A549 (cell line): ENCODE results near the gene IL22RA2. TPM values are rescaled to one million over a fixed set of nuclear protein-coding genes. Genes with fewer than 3 reads are reported as not detected.

ENCODE experiments used
- ATAC-seq, 2 experiments: fragments of 200-7000 bp in 1 of 2; fragments of >200 bp in 1 of 2; cut with Nextera tagmentation in 1 of 2; cut with Tn5 transposase in 1 of 2; 3 replicates each; pipeline versions ENCODE4 v1.8.0 to v1.9.1; 2018 to 2020; ENCODE audit warnings: mild to moderate bottlenecking in 1 of 2, moderate library complexity in 1 of 2
- CTCF ChIA-PET: fragments of 300-600 bp; sonication (Branson Sonifier 250); formaldehyde crosslinking; extraction: SDS; loops from one replicate; lab custom pipeline; 2021; ENCODE audit warnings: antibody characterized with exemption, inconsistent platforms; lab: Yijun Ruan, JAX
- POLR2A ChIA-PET: fragments of 350-600 bp; formaldehyde crosslinking; extraction: SDS; loops from one replicate; lab custom pipeline; 2021; ENCODE audit warnings: antibody characterized with exemption, inconsistent platforms; lab: Yijun Ruan, JAX
- DNase-seq, 2 experiments: peaks; one replicate each; pipeline versions ENCODE4 v3.0.0 to v3.0.0-alpha.2; 2011 to 2016; ENCODE audit warnings: low read depth in 1 of 2, low spot score in 1 of 2
- FAIRE-seq: peaks from 2 replicates; lab custom pipeline; 2011; peaks lifted over from hg19 to GRCh38; lab: Jason Lieb, UNC
- H3K27ac ChIP-seq, 2 experiments: fragments of >200 bp; sonication (Bioruptor Twin); formaldehyde crosslinking; 3 replicates each; pipeline ENCODE4 v1.5.1; 2016 to 2017
- H3K4me1 ChIP-seq: fragments of >200 bp; sonication (Bioruptor Twin); formaldehyde crosslinking; 3 replicates; pipeline ENCODE4 v1.6.1; 2016
- H3K4me2 ChIP-seq: fragments of >200 bp; sonication (Bioruptor Twin); formaldehyde crosslinking; 3 replicates; pipeline ENCODE4 v1.6.1; 2016
- H3K4me3 ChIP-seq: fragments of >200 bp; sonication (Bioruptor Twin); formaldehyde crosslinking; 3 replicates; pipeline ENCODE4 v1.5.1; 2016
- H3K9me3 ChIP-seq: fragments of >200 bp; sonication (Bioruptor Twin); formaldehyde crosslinking; 3 replicates; pipeline ENCODE4 v1.6.1; 2016
- ATOH8 ChIP-seq: fragments of 250-450 bp; sonication (Bioruptor Pico); IDR thresholded peaks from 2 replicates; pipeline ENCODE4 v1.5.0; 2020; ENCODE audit warnings: low read depth, mild to moderate bottlenecking, moderate library complexity
- BHLHE40 ChIP-seq: IDR thresholded peaks from 2 replicates; pipeline ENCODE4 v1.6.1; 2012; ENCODE audit warnings: low read depth, low read length, inconsistent platforms
- CBX2 ChIP-seq: fragments of 200-600 bp; sonication (generic); IDR thresholded peaks from 2 replicates; pipeline ENCODE4 v1.6.1; 2016; ENCODE audit warnings: low read depth, mild to moderate bottlenecking, borderline replicate concordance
- CTCF ChIP-seq: fragments of >200 bp; sonication (Bioruptor Twin); formaldehyde crosslinking; IDR thresholded peaks from 3 replicates; pipeline ENCODE4 v1.5.1; 2016
- ELK1 ChIP-seq: fragments of 150-350 bp; IDR thresholded peaks from 2 replicates; pipeline ENCODE4 v1.6.1; 2014; ENCODE audit warnings: low read depth, mild to moderate bottlenecking, low read length
- EP300 ChIP-seq, 2 experiments: fragments of >200 bp; sonication (Bioruptor Twin); formaldehyde crosslinking; IDR thresholded peaks; 2 replicates in 1 of 2; 3 replicates in 1 of 2; pipeline ENCODE4 v1.6.1; 2016 to 2017
- ESRRA ChIP-seq: fragments of 150-350 bp; IDR thresholded peaks from 2 replicates; pipeline ENCODE4 v1.6.1; 2014; ENCODE audit warnings: mild to moderate bottlenecking, low read length, borderline replicate concordance
- FOXS1 ChIP-seq: fragments of 250-450 bp; sonication (Bioruptor Pico); IDR thresholded peaks from 2 replicates; pipeline ENCODE4 v1.5.0; 2020; ENCODE audit warnings: mild to moderate bottlenecking, moderate library complexity
- GATA3 ChIP-seq: IDR thresholded peaks from 2 replicates; pipeline ENCODE4 v1.6.1; 2012; ENCODE audit warnings: borderline replicate concordance
- HES2 ChIP-seq: fragments of >200 bp; sonication (Bioruptor Twin); formaldehyde crosslinking; IDR thresholded peaks from 2 replicates; pipeline ENCODE4 v1.6.1; 2016
- HOXA7 ChIP-seq: fragments of 250-450 bp; sonication (Bioruptor Pico); IDR thresholded peaks from 2 replicates; pipeline ENCODE4 v1.5.0; 2020; ENCODE audit warnings: mild to moderate bottlenecking, moderate library complexity
- HOXB13 ChIP-seq: fragments of 250-450 bp; sonication (Bioruptor Pico); IDR thresholded peaks from 2 replicates; pipeline ENCODE4 v1.5.0; 2020; ENCODE audit warnings: low read depth, mild to moderate bottlenecking, moderate library complexity
- MAFK ChIP-seq: fragments of 450-650 bp; IDR thresholded peaks from 2 replicates; pipeline ENCODE4 v1.6.1; 2014; ENCODE audit not compliant: partially characterized antibody
- NFE2L2 ChIP-seq: fragments of 150-350 bp; conservative IDR thresholded peaks from 2 replicates; pipeline ENCODE4 v1.6.1; 2014; ENCODE audit warnings: low read length
- NR3C1 ChIP-seq: fragments of >200 bp; sonication (Bioruptor Twin); formaldehyde crosslinking; IDR thresholded peaks from 3 replicates; pipeline ENCODE4 v1.6.1; 2017
- PHF8 ChIP-seq: fragments of 200-600 bp; sonication (generic); IDR thresholded peaks from 2 replicates; pipeline ENCODE4 v1.6.1; 2016; ENCODE audit warnings: low read depth, mild to moderate bottlenecking, antibody characterized with exemption, moderate library complexity, borderline replicate concordance
- POLR2A ChIP-seq: IDR thresholded peaks from 2 replicates; pipeline ENCODE4 v1.6.1; 2012; ENCODE audit warnings: mild to moderate bottlenecking, low read length
- RCOR1 ChIP-seq: fragments of 150-350 bp; IDR thresholded peaks from 2 replicates; pipeline ENCODE4 v1.6.1; 2014; ENCODE audit warnings: antibody characterized with exemption, low read length, low read depth
- RNF2 ChIP-seq: fragments of 200-600 bp; sonication (generic); IDR thresholded peaks from 2 replicates; pipeline ENCODE4 v1.6.1; 2016; ENCODE audit warnings: low read depth, mild to moderate bottlenecking, antibody characterized with exemption, moderate library complexity, borderline replicate concordance
- SREBF2 ChIP-seq: fragments of 450-650 bp; IDR thresholded peaks from 2 replicates; pipeline ENCODE4 v1.6.1; 2014; ENCODE audit warnings: mild to moderate bottlenecking, moderate library complexity
- TFCP2L1 ChIP-seq: fragments of 250-450 bp; sonication (Bioruptor Pico); IDR thresholded peaks from 2 replicates; pipeline ENCODE4 v1.5.0; 2021; ENCODE audit warnings: mild to moderate bottlenecking
- TP53 ChIP-seq: fragments of 250-450 bp; sonication (Bioruptor Pico); IDR thresholded peaks from 2 replicates; pipeline ENCODE4 v1.5.0; 2021; ENCODE audit warnings: mild to moderate bottlenecking, moderate library complexity
- ZC3H11A ChIP-seq: fragments of 450-650 bp; IDR thresholded peaks from 2 replicates; pipeline ENCODE4 v1.6.1; 2014; ENCODE audit warnings: antibody characterized with exemption, mild to moderate bottlenecking
- ZNF302 ChIP-seq: fragments of 250-450 bp; sonication (Bioruptor Pico); IDR thresholded peaks from 2 replicates; pipeline ENCODE4 v1.9.0; 2021; ENCODE audit warnings: inconsistent platforms, mild to moderate bottlenecking, moderate library complexity
- WGBS: methylation state at CpG from one replicate; pipeline ENCODE4 v1.1.6; 2017; ENCODE audit errors: missing lambda C conversion rate; 5-methylcytosine and 5-hydroxymethylcytosine counted together
- polyA plus RNA-seq, 4 experiments: library from polyadenylated mRNA; depleted of rRNA in 3 of 4; stranded (reverse); fragments of >200 nt; fragmentation: RNase III in 1 of 4; extraction: RNeasy Plus Mini Kit Qiagen cat#74134 plus additional on column Dnase treatment in 1 of 4; gene quantifications; 2 replicates in 3 of 4; 3 replicates in 1 of 4; pipeline ENCODE4 v1.2.3, GENCODE V29; 2011 to 2017

Gene IL22RA2
- polyA plus RNA-seq, 2 of the 4 experiments (the other 2 are of a cell fraction), result not detected

- no peak overlapping the region for H3K4me2 ChIP-seq
- ATAC-seq (no peak), DNase-seq (no peak), FAIRE-seq (no peak)
- H3K4me3 ChIP-seq, result no peak overlapping the region
- ChIA-PET POLR2A (no interaction called here), CTCF (no interaction called here)
- H3K27ac ChIP-seq, result no peak overlapping the region
- H3K4me1 ChIP-seq, result no peaks in the 10 kb centered on the region
- H3K9me3 ChIP-seq, result no peaks in the 10 kb centered on the region; the same call in 2 of the 3 replicates
- 30% methylated on average over 3 of the region's 3 CpGs for WGBS
- TF ChIP-seq FOXS1 (CRISPR knock-in tag), result no peak
These were observed 68.5 kb downstream of the IL22RA2 start for GRCh38 chr6:137104926-137105325.

GRCh38 chr6:137102851-137103492 lies 70.5 kb downstream of the IL22RA2 start:
- CTCF ChIA-PET, result interaction anchor here (1.6 kb wide), 1 partner anchor 9 kb away, joined by 4 read pairs; no protein-coding TSS in a partner anchor

GRCh38 chr6:137102050-137102848 lies 71.2 kb downstream of the IL22RA2 start:
- no peak for ATAC-seq

More at GRCh38 chr6:137102851-137103492, 70.5 kb downstream of the IL22RA2 start:
- H3K27ac ChIP-seq, result no peak overlapping the region
- no peak overlapping the region for H3K4me2 ChIP-seq
- H3K4me3 ChIP-seq, result no peak overlapping the region
- no peaks in the 10 kb centered on the region for H3K9me3 ChIP-seq
- POLR2A ChIA-PET, result no interaction called here
- H3K4me1 ChIP-seq, result no peaks in the 10 kb centered on the region
- FAIRE-seq (no peak), ATAC-seq (no peak), DNase-seq (no peak)
- TF ChIP-seq TP53 (CRISPR knock-in tag) (no peak), BHLHE40 (no peak), ZC3H11A (no peak), ELK1 (no peak), NR3C1 (no peak), HOXB13 (CRISPR knock-in tag) (no peak), HOXA7 (CRISPR knock-in tag) (no peak), CBX2 (no peak), PHF8 (no peak), TFCP2L1 (CRISPR knock-in tag) (no peak), ATOH8 (CRISPR knock-in tag) (no peak), RCOR1 (no peak)

GRCh38 chr6:137099689-137100403 lies 73.6 kb downstream of the IL22RA2 start:
- ChIA-PET CTCF (interaction anchor here (0.6 to 1.0 kb wide), 2 partner anchors 214 to 262 kb away, joined by 3 read pairs; no protein-coding TSS in a partner anchor), POLR2A (no interaction called here)
- H3K9me3 ChIP-seq, result no peaks in the 10 kb centered on the region
- H3K4me3 ChIP-seq, result no peak overlapping the region
- H3K27ac ChIP-seq, result no peak overlapping the region
- no peak for DNase-seq
- no peak overlapping the region for H3K4me2 ChIP-seq
- H3K4me1 ChIP-seq, result no peaks in the 10 kb centered on the region
- TF ChIP-seq ZNF302, result no peak
- no peak for TF ChIP-seq FOXS1 (CRISPR knock-in tag)
- no peak for TF ChIP-seq MAFK
- no peak for TF ChIP-seq SREBF2
- TF ChIP-seq ESRRA, result no peak
- no peak for TF ChIP-seq POLR2A
- TF ChIP-seq CTCF, result no peak
- no peak for TF ChIP-seq HES2
- TF ChIP-seq NFE2L2, result no peak
- no peak for FAIRE-seq
- ATAC-seq, result no peak
- 76% methylated on average over 8 of the region's 8 CpGs for WGBS

More at GRCh38 chr6:137102050-137102848, 71.2 kb downstream of the IL22RA2 start:
- FAIRE-seq (no peak), DNase-seq (no peak)
- no peak overlapping the region for H3K4me3 ChIP-seq
- no peaks in the 10 kb centered on the region for H3K9me3 ChIP-seq
- CTCF ChIA-PET, result interaction anchor here (1.6 kb wide), 1 partner anchor 8 kb away, joined by 4 read pairs; no protein-coding TSS in a partner anchor
- WGBS, result 63% methylated on average over 3 of the region's 3 CpGs
- TF ChIP-seq NR3C1, result no peak
- no peak for TF ChIP-seq EP300 (IDR thresholded peaks at IDR 0.05)
- no peak for TF ChIP-seq RNF2
- TF ChIP-seq GATA3, result no peak
- no peak overlapping the region for H3K27ac ChIP-seq
- POLR2A ChIA-PET, result no interaction called here
- H3K4me1 ChIP-seq, result no peaks in the 10 kb centered on the region
- H3K4me2 ChIP-seq, result no peak overlapping the region
